HG03108 (cell line): ENCODE results near the gene SHROOM3.

ENCODE experiments used
- ATAC-seq: cut with Tn5 transposase; IDR thresholded peaks from one replicate; pipeline ENCODE4 v1.9.1; 2021; ENCODE audit warnings: moderate library complexity; ENCODE audit not compliant: unreplicated experiment

SHROOM3 gene

DNA sequence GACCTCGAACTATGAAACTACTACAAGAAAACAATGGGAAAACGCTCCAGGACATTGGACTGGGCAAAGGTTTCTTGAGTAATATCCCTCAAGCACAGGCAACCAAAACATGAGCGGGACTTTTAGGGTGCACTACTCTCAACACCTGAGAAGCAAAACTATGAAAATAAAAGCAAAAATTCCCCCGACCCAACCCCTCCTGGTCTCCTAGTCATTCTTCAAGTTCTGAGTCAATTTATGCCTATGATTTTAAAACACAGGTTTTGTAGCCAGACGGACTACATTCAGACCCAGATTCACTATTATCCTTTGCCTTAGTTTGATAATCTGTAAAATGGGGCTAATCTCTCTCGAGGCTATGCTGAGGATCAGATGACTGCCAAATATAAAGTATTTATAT is 365.9 kb downstream of the SHROOM3 start:
- ATAC-seq = no peak

DNA sequence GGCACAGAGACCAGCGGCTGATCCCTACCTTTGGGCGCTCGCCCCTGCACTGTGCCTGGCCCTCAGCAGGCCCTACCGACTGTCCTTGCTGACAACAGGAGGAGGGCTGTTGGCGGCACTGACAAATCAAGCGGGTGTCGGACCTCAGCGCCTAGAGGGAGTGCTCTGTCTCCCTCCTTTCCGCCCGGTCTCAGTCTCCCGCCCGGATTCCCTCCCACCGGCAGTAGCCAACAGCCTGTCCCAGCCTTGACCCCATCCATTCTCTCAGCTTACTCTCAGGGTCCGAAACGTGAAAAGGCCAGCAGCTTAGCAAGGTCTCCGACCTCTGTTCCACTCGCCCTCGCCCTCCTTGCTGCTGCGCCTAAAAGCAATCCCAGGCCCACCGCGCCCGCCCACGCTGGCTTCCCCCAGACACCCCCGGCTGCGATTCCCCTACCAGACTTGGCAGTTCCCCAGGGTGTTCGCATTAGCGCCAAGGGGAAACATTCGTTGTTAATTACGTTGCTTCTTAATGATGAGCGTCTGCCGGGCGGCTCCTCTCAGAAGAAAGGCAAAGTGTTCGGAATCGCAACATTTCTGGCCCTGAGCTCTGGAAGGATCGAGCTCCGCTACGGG is 366.7 kb downstream of the SHROOM3 start:
- ATAC-seq = no peak

DNA sequence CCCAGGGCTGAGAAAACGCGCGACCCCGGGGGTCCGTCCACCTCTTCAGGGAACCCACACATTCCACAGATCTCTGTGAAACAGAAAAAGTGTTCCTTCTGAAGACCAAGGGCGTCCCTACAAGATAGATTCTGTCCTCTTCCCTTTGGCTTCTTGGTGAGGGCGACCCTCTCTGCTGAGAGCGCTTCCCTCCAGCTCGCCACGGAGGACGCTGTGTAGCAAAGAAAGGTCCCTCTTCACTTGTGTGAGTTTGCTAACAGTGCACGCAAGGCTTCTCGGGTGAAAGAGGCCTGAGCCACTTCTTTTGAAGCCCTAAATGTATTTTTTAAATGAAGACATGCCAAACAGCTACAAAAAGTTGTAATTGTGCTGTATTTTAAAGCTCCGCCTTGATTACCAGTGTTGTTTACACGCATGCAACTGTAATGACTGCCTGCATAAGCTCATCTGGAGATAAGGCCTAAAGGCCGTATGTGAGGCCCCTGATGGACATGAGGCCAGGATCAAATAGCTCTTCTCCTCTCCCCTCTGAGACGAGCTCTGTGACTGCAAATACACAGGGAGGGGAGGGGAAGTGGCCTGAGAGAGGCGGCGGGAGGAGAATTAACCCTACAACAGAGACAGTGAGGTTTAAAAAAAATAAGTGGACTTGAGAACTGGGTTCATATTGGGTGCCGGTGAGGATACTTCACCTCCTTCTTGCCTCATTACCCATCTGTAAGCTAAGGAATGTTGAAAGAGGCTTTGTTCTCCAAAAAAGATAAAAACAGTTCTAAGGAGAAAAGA is 367.4 kb downstream of the SHROOM3 start:
- ATAC-seq = no peak

DNA sequence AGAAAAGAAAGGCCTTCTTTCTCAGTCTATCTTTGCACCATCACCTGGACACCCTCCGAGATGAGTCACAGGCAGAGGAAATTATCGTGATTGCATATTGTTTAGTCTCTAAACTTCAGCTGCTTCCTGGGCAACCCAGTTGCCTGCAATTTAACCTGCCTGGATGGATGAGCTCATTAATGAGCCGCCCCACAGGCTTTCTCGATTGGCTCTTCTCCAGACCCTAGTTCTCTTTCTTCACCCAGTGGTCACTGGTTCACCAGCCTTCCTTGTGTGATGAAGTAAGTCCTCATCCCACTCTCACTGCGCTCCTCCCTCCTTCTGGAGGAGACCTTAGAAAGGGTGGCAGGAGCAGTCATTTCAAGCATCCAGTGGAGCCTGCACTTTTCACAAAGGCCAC is 368.5 kb downstream of the SHROOM3 start:
- ATAC-seq = no peak

DNA sequence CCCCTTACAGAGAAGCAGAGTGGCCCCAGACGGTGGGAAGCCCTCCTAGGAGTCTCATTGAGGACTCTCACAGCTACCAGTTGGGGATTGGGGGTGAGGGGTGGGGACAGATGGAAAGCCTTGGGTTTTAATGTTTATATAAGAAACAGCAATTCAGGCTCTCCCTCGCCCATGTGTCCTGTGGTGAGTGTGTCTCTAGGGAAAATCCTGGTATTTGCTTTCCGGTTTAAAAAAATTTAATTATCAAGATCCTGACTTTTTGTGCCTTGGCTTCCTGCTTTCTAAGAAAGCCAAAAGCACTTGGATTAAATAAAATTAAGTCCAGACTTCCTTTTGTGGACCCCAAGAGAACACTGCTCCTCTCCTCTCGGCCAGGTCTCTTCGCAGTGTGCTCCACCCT is 369.1 kb downstream of the SHROOM3 start:
- no peak for ATAC-seq

DNA sequence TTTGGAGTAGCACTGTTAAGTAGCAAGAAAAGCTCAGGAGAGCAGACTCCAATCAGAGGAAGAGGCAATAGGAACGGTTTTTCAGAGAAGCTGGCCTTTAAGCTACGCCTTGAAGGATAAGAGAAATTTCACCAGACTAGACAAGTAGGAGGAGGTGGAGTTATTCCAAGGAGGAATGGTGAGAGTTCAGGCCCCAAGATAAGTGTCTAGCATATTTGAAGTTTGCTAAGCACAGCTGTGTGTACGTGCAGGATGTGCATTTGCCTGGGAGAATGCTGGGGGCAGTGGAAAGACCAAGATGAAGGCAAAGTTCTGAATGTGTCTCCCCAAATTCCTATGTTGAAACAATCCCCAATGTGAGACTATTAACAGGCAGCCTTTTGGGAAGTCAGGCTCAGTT is 371.3 kb downstream of the SHROOM3 start:
- no peak for ATAC-seq

DNA sequence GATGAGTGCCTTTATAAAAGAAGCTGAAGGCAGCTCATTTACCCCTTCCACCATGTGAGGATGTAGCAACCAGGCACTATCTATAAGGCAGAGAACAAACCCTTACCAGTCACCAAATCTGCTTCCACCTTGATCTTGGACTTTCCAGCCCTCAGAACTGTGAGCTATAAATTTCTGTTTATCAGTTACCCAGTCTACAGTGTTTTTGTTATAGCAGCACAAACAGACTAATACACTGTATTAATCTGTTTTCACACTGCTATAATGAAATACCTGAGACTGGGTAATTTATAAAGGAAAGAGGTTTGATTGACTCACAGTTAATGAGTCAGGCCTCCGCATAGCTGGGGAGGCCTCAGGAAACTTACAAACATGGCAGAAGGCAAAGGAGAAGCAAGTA is 371.7 kb downstream of the SHROOM3 start:
- ATAC-seq = no peak

DNA sequence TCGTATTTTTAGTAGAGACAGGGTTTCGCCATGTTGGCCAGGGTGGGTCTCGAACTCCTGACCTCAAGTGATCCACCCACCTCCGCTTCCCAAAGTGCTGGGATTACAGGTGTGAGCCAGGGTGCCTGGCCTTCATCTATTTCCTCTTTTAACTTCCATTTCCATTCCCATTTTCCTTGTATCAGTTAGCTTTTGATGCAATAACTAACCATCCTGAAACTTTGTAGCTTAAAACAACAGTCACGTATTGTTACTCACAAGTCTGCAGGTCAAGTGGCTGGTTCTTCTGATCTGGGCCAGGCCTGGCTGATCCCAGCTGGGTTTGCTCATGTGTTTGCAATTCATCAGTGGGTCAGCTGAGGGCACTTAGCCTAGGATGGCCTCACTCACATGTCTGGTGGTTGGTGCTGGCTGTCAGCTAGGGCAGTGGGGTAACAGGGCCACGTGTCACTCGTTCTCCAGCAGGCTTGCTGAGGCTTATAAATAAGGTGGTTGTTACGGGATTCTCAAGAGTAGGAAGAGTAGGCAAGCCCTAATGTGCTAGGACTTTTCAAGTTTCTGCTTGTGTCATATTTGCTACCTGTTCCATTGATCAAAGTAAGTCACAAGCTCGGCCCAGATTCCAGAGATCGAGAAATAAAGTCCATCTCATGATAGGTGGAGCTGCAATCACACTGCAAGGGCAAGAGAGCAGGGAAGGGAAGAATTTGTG is 374.7 kb downstream of the SHROOM3 start:
- no peak for ATAC-seq

DNA sequence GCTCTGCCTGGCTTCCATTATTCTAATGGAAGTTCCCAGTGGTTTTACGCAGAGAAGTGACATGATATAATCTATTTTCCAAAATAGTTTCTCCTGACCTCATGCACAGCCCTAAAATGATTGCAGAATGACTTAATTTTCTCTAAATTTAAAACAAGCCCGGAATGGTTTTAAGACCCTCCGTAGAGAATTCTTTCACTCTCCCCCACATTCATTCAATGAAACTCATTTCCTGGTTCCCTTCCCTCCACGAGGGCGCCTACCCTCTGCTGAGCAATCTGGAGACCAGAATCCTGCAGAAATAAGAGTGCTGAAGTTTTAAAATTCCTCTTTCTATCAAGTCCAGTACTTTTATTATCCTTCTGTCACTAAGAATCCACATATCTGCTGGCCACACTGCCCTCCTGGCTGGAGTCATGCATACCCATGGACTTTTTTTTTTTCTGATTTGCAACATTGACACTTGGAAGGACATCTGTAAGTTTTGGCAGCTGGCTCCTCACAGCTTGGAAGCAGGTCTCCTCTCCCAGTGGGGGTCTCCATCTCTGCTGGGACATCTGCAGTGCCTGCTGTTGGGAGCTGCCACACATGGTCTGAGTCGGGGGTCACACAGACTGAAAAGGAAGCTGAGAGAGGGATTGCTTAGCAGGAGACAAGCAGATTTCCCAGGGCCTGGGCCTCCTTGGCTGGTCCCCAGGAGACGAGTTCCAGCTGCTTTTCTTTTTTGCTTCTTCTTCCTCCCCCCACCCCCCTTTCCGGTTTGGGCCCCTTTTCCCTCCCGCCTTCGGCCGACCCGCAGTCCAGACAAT is 376.8 kb downstream of the SHROOM3 start:
- no peak for ATAC-seq

DNA sequence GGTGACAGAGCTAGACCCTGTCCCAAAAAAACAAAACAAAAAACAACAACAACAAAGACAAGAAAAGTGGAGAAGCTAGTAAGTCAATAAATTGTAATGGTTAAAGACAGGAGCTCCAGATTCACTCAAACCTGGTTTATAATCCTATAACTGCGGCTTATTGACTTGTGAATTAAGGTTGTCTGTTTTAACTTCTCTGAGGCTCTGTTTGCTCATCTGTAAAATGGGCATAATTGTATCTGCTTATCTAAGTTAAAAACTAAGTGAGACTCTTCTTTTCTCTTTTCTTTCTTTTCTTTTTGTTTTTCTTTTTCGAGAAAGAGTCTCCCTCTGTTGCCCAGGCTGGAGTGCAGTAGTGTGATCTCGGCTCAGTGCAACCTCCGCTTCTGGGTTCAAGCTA is 378.0 kb downstream of the SHROOM3 start:
- ATAC-seq = no peak

DNA sequence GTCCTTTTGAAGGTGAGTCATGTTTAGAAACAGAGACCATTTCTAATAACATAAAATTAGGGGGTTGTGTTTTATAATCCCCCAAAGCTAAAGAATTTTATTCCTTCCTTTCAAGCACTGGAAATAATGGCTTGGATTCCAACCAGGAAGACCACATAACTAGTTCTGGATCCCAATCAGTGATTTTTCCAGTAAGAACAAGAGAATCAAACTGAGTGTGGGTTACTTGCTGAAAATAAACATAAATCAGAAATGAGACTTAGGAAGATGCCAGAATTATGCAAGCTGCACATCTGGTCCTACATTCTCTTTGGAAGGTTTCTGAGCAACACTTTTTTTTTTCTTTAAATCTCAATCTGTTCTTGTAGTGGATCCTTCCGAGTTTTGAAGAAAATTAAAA is 386.6 kb downstream of the SHROOM3 start:
- ATAC-seq = no peak

DNA sequence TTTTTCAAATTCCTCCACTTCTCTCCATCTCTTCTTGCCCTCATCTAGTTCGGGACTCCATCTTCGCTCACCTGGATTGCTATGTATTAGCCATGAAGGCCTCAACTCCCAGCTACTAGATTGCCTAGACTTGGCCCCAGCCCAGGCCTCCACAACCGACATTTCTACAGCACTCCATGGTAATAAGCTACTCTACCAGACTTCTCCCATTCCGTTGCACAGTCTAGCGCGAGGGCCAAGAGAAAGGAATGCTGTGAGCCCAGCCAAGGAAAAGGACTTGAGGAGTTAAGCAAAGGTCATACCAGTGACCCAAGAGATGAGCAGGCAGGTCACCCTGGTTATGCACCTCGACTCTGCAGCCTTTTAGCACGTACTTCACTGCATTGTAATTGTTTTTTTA is 387.3 kb downstream of the SHROOM3 start:
- no peak for ATAC-seq

DNA sequence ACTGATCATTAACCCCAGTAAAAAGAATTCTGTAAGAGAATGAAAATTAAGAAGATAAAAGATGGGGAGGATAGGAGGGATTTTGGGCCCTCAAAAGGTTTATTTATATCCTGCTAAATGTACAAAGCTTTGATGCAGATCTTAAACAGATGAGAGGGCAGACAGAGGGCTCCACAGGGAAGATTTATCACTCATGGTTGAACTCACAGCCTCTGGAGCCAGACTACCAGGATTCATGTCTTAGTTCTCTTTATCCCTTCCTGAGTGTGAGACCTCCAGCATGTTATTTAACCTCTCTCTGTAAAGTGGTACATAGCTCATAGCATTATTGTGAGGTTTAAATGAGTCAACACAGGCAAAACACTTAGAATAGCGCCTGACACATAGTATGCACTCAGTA is 388.5 kb downstream of the SHROOM3 start:
- ATAC-seq = no peak

DNA sequence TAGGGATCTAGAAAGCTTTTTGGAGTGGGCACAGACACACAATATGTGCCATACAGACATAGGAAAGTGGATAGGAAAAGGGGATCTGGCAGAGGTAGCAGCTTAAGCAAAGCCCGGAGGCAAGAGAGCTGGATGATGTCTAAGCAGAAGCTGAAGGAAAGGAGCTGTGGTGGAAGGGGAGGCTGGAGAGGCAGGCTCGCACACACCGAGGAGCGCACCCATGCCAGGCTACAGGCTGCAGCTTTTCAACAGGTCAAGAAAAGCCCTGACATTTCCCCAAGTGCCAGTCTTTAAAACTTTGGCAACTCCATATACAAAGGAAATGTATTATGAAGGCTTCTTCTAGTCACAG is 395.6 kb downstream of the SHROOM3 start:
- ATAC-seq = no peak

DNA sequence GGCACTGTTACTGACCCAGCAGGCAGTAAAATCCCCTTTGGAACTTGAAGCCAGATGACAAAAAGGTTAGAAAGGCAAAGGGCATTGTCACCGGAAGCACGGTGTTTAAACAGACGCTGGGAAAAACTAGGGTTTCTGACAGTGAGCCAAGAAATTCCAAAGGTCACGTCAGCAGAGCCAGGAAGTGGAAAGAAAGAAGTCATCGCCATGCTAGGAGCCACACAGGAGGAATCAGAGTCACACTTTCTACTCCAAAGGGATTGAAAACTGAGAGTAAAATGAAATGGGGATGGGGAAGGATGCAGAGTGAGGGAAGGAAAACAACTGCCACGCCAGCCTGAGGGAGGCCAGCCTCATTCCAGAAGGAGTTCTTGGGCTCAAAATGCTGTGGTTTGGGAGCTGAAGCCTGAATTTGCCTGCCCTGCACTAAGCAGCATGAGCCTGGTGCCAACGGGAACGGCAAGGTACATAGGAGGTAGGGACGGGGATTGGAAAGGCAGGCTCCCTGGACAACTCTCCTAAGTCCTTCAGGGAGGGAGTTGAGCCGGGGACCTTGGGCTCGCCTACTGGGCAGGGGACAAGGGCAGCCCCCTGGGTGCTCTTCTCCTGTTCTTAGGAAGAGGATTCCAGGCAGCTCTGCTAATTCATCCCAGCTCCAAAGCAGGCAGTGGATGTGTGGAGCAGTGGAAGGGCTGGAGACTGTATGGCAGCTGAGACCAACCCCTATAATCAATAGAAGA is 396.1 kb downstream of the SHROOM3 start:
- no peak for ATAC-seq

DNA sequence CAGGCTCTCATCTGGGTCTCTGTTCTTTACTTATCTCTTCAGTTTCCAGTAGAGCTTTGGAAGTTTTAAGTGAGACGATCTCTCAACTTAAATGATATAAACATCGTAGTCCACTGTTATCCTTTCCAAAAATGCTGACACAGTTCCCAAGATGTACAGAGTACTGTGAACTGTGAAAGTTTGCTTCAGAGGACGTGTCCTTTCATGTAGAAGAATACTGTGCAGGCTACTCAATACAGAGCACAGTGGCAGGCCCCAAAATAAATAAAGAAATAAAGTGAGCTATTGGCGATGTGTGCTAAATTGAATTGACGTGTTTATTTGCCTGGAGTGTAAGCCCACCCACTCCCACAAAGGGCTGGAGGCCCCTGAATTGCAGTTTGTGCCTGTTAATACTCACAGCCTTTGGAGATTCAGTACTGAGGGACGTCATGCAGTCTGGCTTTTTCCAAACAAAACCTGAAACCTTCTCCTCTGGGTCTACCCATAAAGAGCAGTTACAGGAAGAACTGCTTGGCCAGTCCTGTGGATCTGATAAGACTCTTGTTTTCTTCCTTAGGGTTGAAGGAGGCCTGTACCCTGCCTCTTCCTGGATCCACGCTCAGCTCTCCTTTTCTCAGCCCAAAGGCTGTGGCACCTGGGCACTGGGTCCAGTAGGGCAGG is 396.8 kb downstream of the SHROOM3 start:
- ATAC-seq = no peak
